ENCODE measurements around the gene RAB37. TPM values are rescaled to one million over a fixed set of nuclear protein-coding genes. Genes with fewer than 3 reads are reported as not detected.

The RAB37 gene
- polyA plus RNA-seq, 1 of the 3 experiments (the other 2 are of a cell fraction), result 0.25 TPM

GRCh38 chr17:74768069-74768762 lies 31.2 kb downstream of the RAB37 start (continued):
- TF ChIP-seq POLR2AphosphoS5 (IDR thresholded peaks at IDR 0.05; ENCODE audit: low read depth, low read length), result peak; percentile 4; the same call in 1 of the 2 replicates
- TF ChIP-seq, protein P1, sequence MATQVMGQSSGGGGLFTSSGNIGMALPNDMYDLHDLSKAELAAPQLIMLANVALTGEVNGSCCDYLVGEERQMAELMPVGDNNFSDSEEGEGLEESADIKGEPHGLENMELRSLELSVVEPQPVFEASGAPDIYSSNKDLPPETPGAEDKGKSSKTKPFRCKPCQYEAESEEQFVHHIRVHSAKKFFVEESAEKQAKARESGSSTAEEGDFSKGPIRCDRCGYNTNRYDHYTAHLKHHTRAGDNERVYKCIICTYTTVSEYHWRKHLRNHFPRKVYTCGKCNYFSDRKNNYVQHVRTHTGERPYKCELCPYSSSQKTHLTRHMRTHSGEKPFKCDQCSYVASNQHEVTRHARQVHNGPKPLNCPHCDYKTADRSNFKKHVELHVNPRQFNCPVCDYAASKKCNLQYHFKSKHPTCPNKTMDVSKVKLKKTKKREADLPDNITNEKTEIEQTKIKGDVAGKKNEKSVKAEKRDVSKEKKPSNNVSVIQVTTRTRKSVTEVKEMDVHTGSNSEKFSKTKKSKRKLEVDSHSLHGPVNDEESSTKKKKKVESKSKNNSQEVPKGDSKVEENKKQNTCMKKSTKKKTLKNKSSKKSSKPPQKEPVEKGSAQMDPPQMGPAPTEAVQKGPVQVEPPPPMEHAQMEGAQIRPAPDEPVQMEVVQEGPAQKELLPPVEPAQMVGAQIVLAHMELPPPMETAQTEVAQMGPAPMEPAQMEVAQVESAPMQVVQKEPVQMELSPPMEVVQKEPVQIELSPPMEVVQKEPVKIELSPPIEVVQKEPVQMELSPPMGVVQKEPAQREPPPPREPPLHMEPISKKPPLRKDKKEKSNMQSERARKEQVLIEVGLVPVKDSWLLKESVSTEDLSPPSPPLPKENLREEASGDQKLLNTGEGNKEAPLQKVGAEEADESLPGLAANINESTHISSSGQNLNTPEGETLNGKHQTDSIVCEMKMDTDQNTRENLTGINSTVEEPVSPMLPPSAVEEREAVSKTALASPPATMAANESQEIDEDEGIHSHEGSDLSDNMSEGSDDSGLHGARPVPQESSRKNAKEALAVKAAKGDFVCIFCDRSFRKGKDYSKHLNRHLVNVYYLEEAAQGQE (IDR thresholded peaks at IDR 0.05; ENCODE audit: low read depth, low read length), result no peak
- no peak for TF ChIP-seq FOXM1 (IDR thresholded peaks at IDR 0.05; ENCODE audit: low read depth)
- 0 out of 2 replicates have a peak, but pooled peaks have one; percentile 18 for TF ChIP-seq SIN3A (IDR thresholded peaks at IDR 0.05; ENCODE audit: borderline replicate concordance, low read depth, low read length)
- no peak for TF ChIP-seq TAF1 (IDR thresholded peaks at IDR 0.05; ENCODE audit: borderline replicate concordance, low read depth, low read length)
- no peak for TF ChIP-seq YY1 (IDR thresholded peaks at IDR 0.05; ENCODE audit: low read depth)
- TF ChIP-seq NRF1 (IDR thresholded peaks at IDR 0.05; ENCODE audit: low read depth, low read length), result no peak
- TF ChIP-seq EP300 (IDR thresholded peaks at IDR 0.05; ENCODE audit: borderline replicate concordance in 1 of 2, low read depth in 1 of 2, low read length in 1 of 2), result peak in 1 of 2 experiments; percentile 33; a peak in 1 of 4 replicates

GRCh38 chr17:74768763-74769114 lies 31.7 kb downstream of the RAB37 start:
- 89% methylated on average over 7 of the region's 7 CpGs for WGBS (ENCODE audit: low lambda C conversion rate)

More at GRCh38 chr17:74768763-74769114, 31.7 kb downstream of the RAB37 start:
- no peaks in the 10 kb centered on the region for H3K27me3 ChIP-seq (ENCODE audit: insufficient read depth)
- H3K9me3 ChIP-seq, result no peaks in the 10 kb centered on the region
- TF ChIP-seq POLR2AphosphoS5 (IDR thresholded peaks at IDR 0.05; ENCODE audit: low read depth, low read length) (peak; percentile 36; the same call in 1 of the 2 replicates), CHD2 (IDR thresholded peaks at IDR 0.05; ENCODE audit: low read length, partially characterized antibody) (no peak)
- peaks cover 4% of the 10 kb centered on the region; the same call in 1 of the 2 replicates for H4K20me1 ChIP-seq (ENCODE audit: insufficient read depth)
- peaks cover 26% of the 10 kb centered on the region for H3F3A ChIP-seq (replicated peaks; ENCODE audit: insufficient read depth)
- no peak for DNase-seq
- ChIA-PET POLR2A (interaction anchor here (2.3 to 2.9 kb wide), 2 partner anchors 8 to 23 kb away, joined by 9 to 20 read pairs; no protein-coding TSS in a partner anchor), CTCF (interaction anchor here (2.3 to 98.1 kb wide), 6 partner anchors 14 to 120 kb away, joined by 13 to 3869 read pairs (median 150); partner anchors contain the start of genes FDXR, GRIN2C, NHERF1 and RAB37)
- H3K4me1 ChIP-seq (ENCODE audit: control insufficient read depth in 1 of 2, insufficient read depth in 2 of 2, low read depth in 1 of 2, low read length in 1 of 2), result peaks cover 16 to 22% of the 10 kb centered on the region in 2 experiments; a peak in 3 of 4 replicates
- peaks cover 23 to 45% of the 10 kb centered on the region in 2 experiments for H3K36me3 ChIP-seq (replicated peaks in 1 of 2; ENCODE audit: control insufficient read depth in 1 of 2, insufficient read depth in 2 of 2, low read length in 1 of 2)
- H3K4me2 ChIP-seq, result no peak overlapping the region
- H3K27ac ChIP-seq (ENCODE audit: low read depth in 2 of 2, low read length in 1 of 2), result peak overlapping the region; percentile 18 to 60
- H2AFZ ChIP-seq (ENCODE audit: low read depth), result no peak overlapping the region
- peak overlapping the region; percentile 16; the same call in 1 of the 2 replicates for H3K9ac ChIP-seq
- H3K9me2 ChIP-seq, result no peaks in the 10 kb centered on the region
- H3K4me3 ChIP-seq (ENCODE audit: low read depth in 2 of 2, low read length in 1 of 2), result no peak overlapping the region
- peaks cover 3% of the 10 kb centered on the region; the same call in 1 of the 2 replicates for H3K79me2 ChIP-seq (ENCODE audit: insufficient read depth)

Measured in SK-N-SH (cell line).